GM12878 (cell line): ENCODE measurements around the gene ZYX. TPM values are rescaled to one million over a fixed set of nuclear protein-coding genes. Genes with fewer than 3 reads are reported as not detected.

ENCODE experiments used
- ATAC-seq: fragments of 200-7000 bp; cut with Tn5 transposase; 3 replicates; pipeline ENCODE4 v1.9.1; 2020; ENCODE audit warnings: mild to moderate bottlenecking, moderate library complexity
- BruUV-seq: library from RNA; stranded (reverse); fragments of 400-500 nt; replicated peaks from 2 replicates; lab custom pipeline; 2021; lab: Mats Ljungman, UMichigan
- CTCF ChIA-PET: fragments of 300-600 bp; sonication (Branson Sonifier 250); formaldehyde crosslinking; extraction: SDS; loops from one replicate; lab custom pipeline; 2021; ENCODE audit warnings: inconsistent platforms; lab: Yijun Ruan, JAX
- POLR2A ChIA-PET: fragments of 350-600 bp; formaldehyde crosslinking; extraction: SDS; loops from one replicate; lab custom pipeline; 2021; ENCODE audit warnings: inconsistent platforms; lab: Charles Lee
- RAD21 ChIA-PET: fragments of 300-600 bp; sonication (Branson Sonifier 250); formaldehyde crosslinking; loops from one replicate; lab custom pipeline; 2023; ENCODE audit warnings: antibody characterized with exemption; ENCODE audit not compliant: unreplicated experiment; lab: Charles Lee
- SMC1A ChIA-PET: fragments of 300-600 bp; sonication (Branson Sonifier 250); formaldehyde crosslinking; loops from one replicate; lab custom pipeline; 2023; ENCODE audit not compliant: unreplicated experiment, uncharacterized antibody; lab: Charles Lee
- DNase-seq: peaks from one replicate; pipeline ENCODE4 v3.0.0-alpha.2; 2011; ENCODE audit warnings: low read depth, low spot score
- FAIRE-seq: peaks from 3 replicates; lab custom pipeline; 2011; peaks lifted over from hg19 to GRCh38; lab: Jason Lieb, UNC
- H2AFZ ChIP-seq: 2 replicates; pipeline ENCODE4 v1.6.0; 2011; ENCODE audit warnings: low read depth, low read length, control low read depth; ENCODE audit not compliant: control insufficient read depth
- H3K27ac ChIP-seq: 2 replicates; pipeline ENCODE4 v1.5.1; 2011; ENCODE audit warnings: control low read depth; ENCODE audit not compliant: control insufficient read depth, insufficient read depth
- H3K27me3 ChIP-seq, 2 experiments: replicated peaks in 1 of 2; 2 replicates each; pipeline versions ENCODE4 v1.6.0 to v1.6.1; 2011; ENCODE audit warnings: low read length in 1 of 2; ENCODE audit not compliant: control insufficient read depth in 2 of 2, insufficient read depth in 2 of 2
- H3K36me3 ChIP-seq, 2 experiments: 2 replicates each; pipeline ENCODE4 v1.5.1; 2011; ENCODE audit warnings: low read length in 1 of 2; ENCODE audit not compliant: control insufficient read depth in 2 of 2, insufficient read depth in 2 of 2
- H3K4me1 ChIP-seq: 2 replicates; pipeline ENCODE4 v1.6.1; 2011; ENCODE audit warnings: mild to moderate bottlenecking, low read length, moderate library complexity, mixed read lengths; ENCODE audit not compliant: control insufficient read depth, insufficient read depth
- H3K4me2 ChIP-seq: 2 replicates; pipeline ENCODE4 v1.6.0; 2011; ENCODE audit warnings: control low read depth; ENCODE audit not compliant: control insufficient read depth, insufficient read depth
- H3K4me3 ChIP-seq: fragments of 200-600 bp; sonication (generic); 2 replicates; pipeline ENCODE4 v1.5.1; 2016
- H3K79me2 ChIP-seq: 2 replicates; pipeline ENCODE4 v1.6.0; 2011; ENCODE audit warnings: low read length; ENCODE audit not compliant: control insufficient read depth, insufficient read depth
- H3K9ac ChIP-seq: 2 replicates; pipeline ENCODE4 v1.8.0; 2011; ENCODE audit warnings: low read length, control low read depth, mixed read lengths; ENCODE audit not compliant: control insufficient read depth, insufficient read depth
- H3K9me3 ChIP-seq: replicated peaks from 3 replicates; pipeline ENCODE4 v1.5.1; 2011; ENCODE audit warnings: mild to moderate bottlenecking, low read length; ENCODE audit not compliant: control insufficient read depth, insufficient read depth
- H4K20me1 ChIP-seq: 2 replicates; pipeline ENCODE4 v1.6.0; 2011; ENCODE audit not compliant: control insufficient read depth, insufficient read depth
- BCL11A ChIP-seq: IDR thresholded peaks from 2 replicates; pipeline ENCODE4 v1.6.1; 2011; ENCODE audit warnings: low read depth, low read length
- BCL3 ChIP-seq: IDR thresholded peaks from 2 replicates; pipeline ENCODE4 v1.6.1; 2011; ENCODE audit warnings: borderline replicate concordance, low read depth, mild to moderate bottlenecking, moderate library complexity, low read length; ENCODE audit not compliant: insufficient read depth, poor library complexity, severe bottlenecking
- CEBPZ ChIP-seq: fragments of 150-350 bp; IDR thresholded peaks from 2 replicates; pipeline ENCODE4 v1.6.1; 2016; ENCODE audit warnings: low read depth, low read length
- CHD4 ChIP-seq: fragments of 200-600 bp; sonication (generic); IDR thresholded peaks from 2 replicates; pipeline ENCODE4 v1.6.1; 2016; ENCODE audit warnings: mild to moderate bottlenecking
- CTCF ChIP-seq, 3 experiments: IDR thresholded peaks in 2 of 3; conservative IDR thresholded peaks in 1 of 3; 2 replicates each; pipeline ENCODE4 v1.5.1; 2011; ENCODE audit warnings: low read depth in 3 of 3, low read length in 3 of 3, mild to moderate bottlenecking in 3 of 3, control low read depth in 2 of 3, moderate library complexity in 2 of 3, inconsistent platforms in 1 of 3, mixed read lengths in 1 of 3; ENCODE audit not compliant: control insufficient read depth in 2 of 3, insufficient read depth in 1 of 3; ENCODE audit errors: extremely low read depth in 1 of 3
- HCFC1 ChIP-seq: fragments of 150-350 bp; IDR thresholded peaks from 2 replicates; pipeline ENCODE4 v1.6.1; 2014; ENCODE audit warnings: low read length
- HDAC2 ChIP-seq: fragments of 200-600 bp; sonication (generic); IDR thresholded peaks from 2 replicates; pipeline ENCODE4 v1.6.1; 2017
- KDM1A ChIP-seq: fragments of 200-600 bp; sonication (generic); IDR thresholded peaks from 2 replicates; pipeline ENCODE4 v1.6.1; 2016; ENCODE audit warnings: borderline replicate concordance
- KLF5 ChIP-seq: fragments of 450-650 bp; IDR thresholded peaks from 2 replicates; pipeline ENCODE4 v1.6.1; 2014; ENCODE audit warnings: mild to moderate bottlenecking; ENCODE audit not compliant: partially characterized antibody
- NR2C1 ChIP-seq: fragments of 450-650 bp; IDR thresholded peaks from 2 replicates; pipeline ENCODE4 v1.6.1; 2017; ENCODE audit warnings: antibody characterized with exemption, mild to moderate bottlenecking, moderate library complexity
- NR2F1 ChIP-seq: fragments of 450-650 bp; conservative IDR thresholded peaks from 2 replicates; pipeline ENCODE4 v1.6.1; 2017; ENCODE audit warnings: mild to moderate bottlenecking
- RUNX3 ChIP-seq: IDR thresholded peaks from 2 replicates; pipeline ENCODE4 v1.6.1; 2012; ENCODE audit warnings: low read length, inconsistent platforms
- SMAD1 ChIP-seq: fragments of 450-650 bp; IDR thresholded peaks from 2 replicates; pipeline ENCODE4 v1.6.1; 2018; ENCODE audit warnings: mild to moderate bottlenecking, low read depth; ENCODE audit not compliant: partially characterized antibody
- STAT3 ChIP-seq: IDR thresholded peaks from 2 replicates; pipeline ENCODE4 v1.6.1; 2011; ENCODE audit warnings: low read depth, low read length, improper control_type of control experiment
- TCF7 ChIP-seq: IDR thresholded peaks from 2 replicates; pipeline ENCODE4 v1.6.1; 2014; ENCODE audit warnings: antibody characterized with exemption, borderline replicate concordance
- ZNF217 ChIP-seq: fragments of 450-650 bp; IDR thresholded peaks from 2 replicates; pipeline ENCODE4 v1.6.1; 2017; ENCODE audit warnings: antibody characterized with exemption, mild to moderate bottlenecking
- ZNF622 ChIP-seq: fragments of 450-650 bp; IDR thresholded peaks from 2 replicates; pipeline ENCODE4 v1.6.1; 2017; ENCODE audit warnings: mild to moderate bottlenecking, inconsistent platforms
- WGBS: methylation state at CpG from one replicate; pipeline ENCODE4 v1.1.6; 2016; ENCODE audit warnings: low lambda C conversion rate; ENCODE audit not compliant: insufficient replicate concordance, insufficient coverage; ENCODE audit errors: missing lambda C conversion rate; 5-methylcytosine and 5-hydroxymethylcytosine counted together
- in situ Hi-C: fragments of 300-500 bp; cut with MboI; formaldehyde crosslinking; loops from 9 replicates; pipeline ENCODE4 v1.14.3; 2018; ENCODE audit warnings: mixed read lengths
- intact Hi-C: fragments of 100-400 bp; cut with micrococcal nuclease; formaldehyde crosslinking; loops from one replicate; pipeline ENCODE4 v1.14.2; 2022; ENCODE audit not compliant: unreplicated experiment
- polyA plus RNA-seq, 11 experiments: library from polyadenylated mRNA; depleted of rRNA in 4 of 11; unstranded in 6 of 11; stranded (reverse) in 5 of 11; fragments of >200 nt; fragmentation: Nextera tagmentation in 4 of 11; fragmentation: Illumina TruSeq in 1 of 11; extraction: Ambion mirVana in 4 of 11; extraction: Trizol in 1 of 11; gene quantifications; 1 replicate in 1 of 11; 2 replicates in 10 of 11; pipeline versions ENCODE4 v1.2.1 to v1.2.3, GENCODE V29; 2011 to 2016; ENCODE audit warnings: inconsistent platforms in 2 of 11, missing spikeins in 2 of 11, low read depth in 1 of 11
- total RNA-seq, 4 experiments: library from RNA; depleted of rRNA in 3 of 4; stranded (reverse); fragments of >200 nt in 3 of 4; fragmentation: Illumina TruSeq in 1 of 4; extraction: Trizol in 1 of 4; gene quantifications; 2 replicates each; pipeline versions ENCODE4 v1.2.1 to v1.2.3, GENCODE V29; 2013 to 2021

ZYX gene
- total and polyA plus RNA-seq, 10 of the 15 experiments (the other 5 are each of a cell fraction or from before 2014, with no cell fraction given): 2.1 to 100 (median 27.6) TPM

GRCh38 chr7:143343596-143343995 is 37.5 kb upstream of the ZYX start:
- H3K27me3 ChIP-seq: peaks cover 0 to 10% of the 10 kb centered on the region in 2 experiments; a peak in 3 of 4 replicates
- no peaks in the 10 kb centered on the region for H3K36me3 ChIP-seq
- POLR2A ChIA-PET: no interaction called here
- H3K79me2 ChIP-seq: no peaks in the 10 kb centered on the region
- DNase-seq: no peak
- no peaks in the 10 kb centered on the region for H3K9me3 ChIP-seq
- FAIRE-seq: no peak
- SMC1A ChIA-PET: no interaction called here
- no peak overlapping the region for H3K4me2 ChIP-seq
- TF ChIP-seq NR2C1: no peak
- no peak for TF ChIP-seq RUNX3
- no peak for TF ChIP-seq HCFC1
- TF ChIP-seq CEBPZ: no peak
- TF ChIP-seq HDAC2: no peak
- TF ChIP-seq ZNF622: no peak
- no peak for TF ChIP-seq BCL11A
- no peak for TF ChIP-seq CHD4
- TF ChIP-seq TCF7: no peak
- no peak for TF ChIP-seq STAT3
- TF ChIP-seq CTCF (IDR thresholded peaks at IDR 0.05 in 2 of 3, conservative IDR thresholded peaks at IDR 0.05 in 1 of 3; ENCODE audit: control insufficient read depth in 2 of 3, extremely low read depth in 1 of 3, insufficient read depth in 1 of 3, low read depth in 3 of 3, low read length in 3 of 3): no peak
- no peak for TF ChIP-seq KDM1A
- no peak for TF ChIP-seq KLF5
- no peak for TF ChIP-seq BCL3
- TF ChIP-seq SMAD1: no peak
- no peak for TF ChIP-seq NR2F1
- no peak for TF ChIP-seq ZNF217
- TF ChIP-seq, all 136 proteins: peak for 0
- Histone ChIP-seq H3K9ac (no peak overlapping the region), H3K4me3 (no peak overlapping the region), H2AFZ (no peak overlapping the region), H4K20me1 (no peaks in the 10 kb centered on the region), H3K4me1 (no peaks in the 10 kb centered on the region), H3K27ac (no peak overlapping the region)
- in situ Hi-C loops (no loop called here), intact Hi-C loops (no loop called here)
- RAD21 ChIA-PET: no interaction called here
- no peak for ATAC-seq
- WGBS: 18% methylated on average over 3 of the region's 3 CpGs
- BruUV-seq: no TSS peak
- CTCF ChIA-PET: interaction anchor here (0.9 kb wide), 1 partner anchor 103 kb away, joined by 4 read pairs; no protein-coding TSS in a partner anchor
